ENCODE measurements around the gene SNX20.

SNX20 gene

GRCh38 chr16:50644729-50645128 is 36.4 kb downstream of the SNX20 start:
- TF ChIP-seq CTCF (IDR thresholded peaks at IDR 0.05; ENCODE audit: insufficient read depth, missing control alignments) = peak; percentile 63
- DNase-seq (ENCODE audit: insufficient read length, low spot score) (no peak), FAIRE-seq (no peak)

GRCh38 chr16:50644245-50644644 is 36.9 kb downstream of the SNX20 start:
- DNase-seq (ENCODE audit: insufficient read length, low spot score) (no peak), FAIRE-seq (no peak)
- TF ChIP-seq CTCF (IDR thresholded peaks at IDR 0.05; ENCODE audit: insufficient read depth, missing control alignments) = no peak

- DNase-seq (ENCODE audit: insufficient read length, low spot score) = no peak
- no peak for FAIRE-seq
- TF ChIP-seq CTCF (IDR thresholded peaks at IDR 0.05; ENCODE audit: insufficient read depth, missing control alignments) = no peak
Observed at GRCh38 chr16:50643192-50643591, 37.9 kb downstream of the SNX20 start.

GRCh38 chr16:50642349-50642748 is 38.8 kb downstream of the SNX20 start:
- DNase-seq (ENCODE audit: insufficient read length, low spot score) (no peak), FAIRE-seq (no peak)
- TF ChIP-seq CTCF (IDR thresholded peaks at IDR 0.05; ENCODE audit: insufficient read depth, missing control alignments) = no peak

- TF ChIP-seq CTCF (IDR thresholded peaks at IDR 0.05; ENCODE audit: insufficient read depth, missing control alignments) = no peak
- no peak for DNase-seq (ENCODE audit: insufficient read length, low spot score)
- no peak for FAIRE-seq
Observed at GRCh38 chr16:50641818-50642187, 39.3 kb downstream of the SNX20 start.

GRCh38 chr16:50640919-50641817 is 39.9 kb downstream of the SNX20 start:
- no peak for FAIRE-seq
- TF ChIP-seq CTCF (IDR thresholded peaks at IDR 0.05; ENCODE audit: insufficient read depth, missing control alignments) = no peak
- no peak for DNase-seq (ENCODE audit: insufficient read length, low spot score)

- TF ChIP-seq CTCF (IDR thresholded peaks at IDR 0.05; ENCODE audit: insufficient read depth, missing control alignments) = no peak
- FAIRE-seq = no peak
Observed at GRCh38 chr16:50640391-50640790, 40.7 kb downstream of the SNX20 start.

More at GRCh38 chr16:50640391-50640790, 40.7 kb downstream of the SNX20 start:
- DNase-seq (ENCODE audit: insufficient read length, low spot score) = no peak
